CD4-positive, alpha-beta memory T cell (primary cell): ENCODE results near the gene MORC3. TPM values are rescaled to one million over a fixed set of nuclear protein-coding genes. Genes with fewer than 3 reads are reported as not detected.
"Not testable (repeated sequence)": the region's sequence is repeated elsewhere in the genome, so short reads cannot be mapped to it uniquely, and the experiment has no call there.

Source experiments
- CTCF ChIA-PET: fragments of 350-600 bp; sonication (Branson Sonifier 250); formaldehyde crosslinking; loops from one replicate; lab custom pipeline; 2021; ENCODE audit warnings: inconsistent platforms; ENCODE audit not compliant: partially characterized antibody; lab: Charles Lee
- POLR2A ChIA-PET: fragments of 350-600 bp; sonication (Branson Sonifier 250); formaldehyde crosslinking; loops from one replicate; lab custom pipeline; 2021; ENCODE audit not compliant: partially characterized antibody; lab: Charles Lee
- DNase-seq, 5 donors: peaks; one replicate each; pipeline versions ENCODE4 v3.0.0 to v3.0.0-alpha.2; 2020 to 2022; ENCODE audit warnings: mixed read lengths in 1 of 5
- H3K27ac ChIP-seq: one replicate; pipeline ENCODE4 v1.7.0; 2013; ENCODE audit warnings: low read depth, low read length
- H3K27me3 ChIP-seq: 2 replicates; pipeline ENCODE4 v1.7.0; 2013; ENCODE audit warnings: mild to moderate bottlenecking, low read length, moderate library complexity; ENCODE audit not compliant: insufficient read depth
- H3K36me3 ChIP-seq: 2 replicates; pipeline ENCODE4 v1.7.0; 2013; ENCODE audit warnings: mild to moderate bottlenecking, low read length, moderate library complexity; ENCODE audit not compliant: insufficient read depth
- H3K4me1 ChIP-seq: 2 replicates; pipeline ENCODE4 v1.7.0; 2013; ENCODE audit warnings: mild to moderate bottlenecking, low read length, moderate library complexity; ENCODE audit not compliant: insufficient read depth
- H3K4me3 ChIP-seq, 2 donors: one replicate each; pipeline ENCODE4 v1.7.0; 2013; ENCODE audit warnings: low read length in 2 of 2, mild to moderate bottlenecking in 1 of 2
- H3K9me3 ChIP-seq, 2 donors: one replicate each; pipeline ENCODE4 v1.7.0; 2013; ENCODE audit warnings: low read length in 2 of 2, control low read depth in 1 of 2; ENCODE audit not compliant: control insufficient read depth in 1 of 2
- H3K27ac Mint-ChIP-seq, 7 donors: one replicate each; pipeline ENCODE4 v1.8.0; 2020 to 2021; ENCODE audit warnings: mixed read lengths in 7 of 7, mild to moderate bottlenecking in 6 of 7, inconsistent platforms in 3 of 7, moderate library complexity in 3 of 7
- H3K27me3 Mint-ChIP-seq, 2 donors: one replicate each; pipeline ENCODE4 v1.8.0; 2020 to 2021; ENCODE audit warnings: mixed read lengths in 2 of 2
- H3K36me3 Mint-ChIP-seq, 2 donors: one replicate each; pipeline ENCODE4 v1.8.0; 2020 to 2021; ENCODE audit warnings: mixed read lengths in 2 of 2, inconsistent platforms in 1 of 2, mild to moderate bottlenecking in 1 of 2
- H3K4me1 Mint-ChIP-seq, 4 donors: one replicate each; pipeline ENCODE4 v1.8.0; 2020 to 2021; ENCODE audit warnings: mixed read lengths in 4 of 4, mild to moderate bottlenecking in 1 of 4
- H3K4me3 Mint-ChIP-seq, 8 donors: one replicate each; pipeline ENCODE4 v1.8.0; 2020 to 2021; ENCODE audit warnings: mixed read lengths in 8 of 8, mild to moderate bottlenecking in 7 of 8, moderate library complexity in 6 of 8, inconsistent platforms in 3 of 8
- H3K9me3 Mint-ChIP-seq, 8 donors: one replicate each; pipeline ENCODE4 v1.8.0; 2020 to 2021; ENCODE audit warnings: mixed read lengths in 8 of 8, mild to moderate bottlenecking in 5 of 8, inconsistent platforms in 3 of 8, moderate library complexity in 1 of 8
- intact Hi-C: fragments of 100-400 bp; cut with micrococcal nuclease; formaldehyde crosslinking; loops from one replicate; pipeline ENCODE4 v1.15.1; 2023
- polyA plus RNA-seq, 2 donors: library from polyadenylated mRNA; unstranded; fragments of 300-500 nt; fragmentation: Illumina TruSeq; gene quantifications; one replicate each; pipeline ENCODE4 v1.2.3, GENCODE V29; 2021
- total RNA-seq, 2 experiments: library from RNA; stranded (reverse); gene quantifications; one replicate each; pipeline ENCODE4 v1.2.3, GENCODE V29; 2021

MORC3 gene
- total and polyA plus RNA-seq, 4 experiments from 2014 or later: 31.8 to 108 (median 75.2) TPM

- Histone ChIP-seq H3K4me3 (no peak overlapping the region), H3K27me3 (no peaks in the 10 kb centered on the region), H3K9me3 (no peaks in the 10 kb centered on the region), H3K36me3 (peaks cover 6% of the 10 kb centered on the region), H3K27ac (no peak overlapping the region), H3K4me1 (peaks cover 29% of the 10 kb centered on the region)
- Mint-ChIP-seq H3K36me3 (peaks cover 18 to 19% of the 10 kb centered on the region in 2 donors), H3K4me1 (peaks cover 18 to 35% (median 27%) of the 10 kb centered on the region in 4 donors), H3K27ac (peak overlapping the region in 5 of 7 donors; percentile 18 to 95 (median 53)), H3K9me3 (peaks cover 0 to 2% (median 0%) of the 10 kb centered on the region in 8 donors), H3K27me3 (peaks cover 0 to 1% of the 10 kb centered on the region in 2 donors), H3K4me3 (no peak overlapping the region)
- intact Hi-C loops: no loop called here
- ChIA-PET POLR2A (interaction anchor here (4.6 kb wide), 1 partner anchor 30 kb away, joined by 203 read pairs; the partner anchor contains the start of gene MORC3), CTCF (interaction anchor here (1.4 kb wide), 1 partner anchor 39 kb away, joined by 4 read pairs; no protein-coding TSS in a partner anchor)
- DNase-seq: no peak
Measured at GRCh38 chr21:36291509-36291908, 28.5 kb upstream of the MORC3 start.

- peaks cover 5% of the 10 kb centered on the region in 2 donors for H3K36me3 Mint-ChIP-seq
- no peaks in the 10 kb centered on the region for H3K27me3 Mint-ChIP-seq
- no peaks in the 10 kb centered on the region for H3K9me3 ChIP-seq
- peak overlapping the region; percentile 79 for H3K27ac ChIP-seq
- H3K4me3 ChIP-seq: peak overlapping the region; percentile 17 to 52
- H3K9me3 Mint-ChIP-seq: peaks cover 0 to 2% (median 0%) of the 10 kb centered on the region in 8 donors
- CTCF ChIA-PET: interaction anchor here (1.2 to 3.2 kb wide), 7 partner anchors 9 to 37 kb away, joined by 3 to 20 read pairs (median 6); partner anchors contain the start of gene MORC3
- POLR2A ChIA-PET: interaction anchor here (0.5 to 9.7 kb wide), 18 partner anchors 9 to 184 kb away, joined by 3 to 279 read pairs (median 4); partner anchors contain the start of genes DOP1B and MORC3
- peak overlapping the region; percentile 89 to 99 (median 96) for H3K27ac Mint-ChIP-seq
- H3K27me3 ChIP-seq: no peaks in the 10 kb centered on the region
- H3K4me3 Mint-ChIP-seq: peak overlapping the region; percentile 77 to 89 (median 84)
- no peak for DNase-seq
- H3K4me1 ChIP-seq: peaks cover 37% of the 10 kb centered on the region
- intact Hi-C loops: no loop called here
- H3K36me3 ChIP-seq: peaks cover 6% of the 10 kb centered on the region
- H3K4me1 Mint-ChIP-seq: peaks cover 26 to 40% (median 34%) of the 10 kb centered on the region in 4 donors
Measured at GRCh38 chr21:36297406-36297937, 22.5 kb upstream of the MORC3 start.

- peak overlapping the region; percentile 89 to 99 (median 96) for H3K27ac Mint-ChIP-seq
- H3K4me1 ChIP-seq: peaks cover 37% of the 10 kb centered on the region
- peaks cover 4 to 5% of the 10 kb centered on the region in 2 donors for H3K36me3 Mint-ChIP-seq
- no peaks in the 10 kb centered on the region for H3K9me3 ChIP-seq
- intact Hi-C loops: loop anchor here (1.0 kb wide), 2 partner anchors 9 to 22 kb away; partner anchors contain the start of gene MORC3
- H3K4me3 Mint-ChIP-seq: peak overlapping the region; percentile 77 to 89 (median 84)
- peaks cover 26 to 40% (median 34%) of the 10 kb centered on the region in 4 donors for H3K4me1 Mint-ChIP-seq
- DNase-seq: peak; percentile 81 to 91 (median 84)
- no peaks in the 10 kb centered on the region for H3K27me3 ChIP-seq
- ChIA-PET POLR2A (interaction anchor here (0.5 to 9.7 kb wide), 25 partner anchors 9 to 1388 kb away, joined by 3 to 279 read pairs (median 3); partner anchors contain the start of genes DOP1B and MORC3), CTCF (interaction anchor here (1.2 to 2.7 kb wide), 6 partner anchors 10 to 38 kb away, joined by 3 to 20 read pairs (median 5); partner anchors contain the start of gene MORC3)
- no peaks in the 10 kb centered on the region for H3K27me3 Mint-ChIP-seq
- peak overlapping the region; percentile 79 for H3K27ac ChIP-seq
- peaks cover 0 to 2% (median 0%) of the 10 kb centered on the region in 8 donors for H3K9me3 Mint-ChIP-seq
- H3K4me3 ChIP-seq: peak overlapping the region; percentile 17 to 52
- H3K36me3 ChIP-seq: peaks cover 4% of the 10 kb centered on the region
Measured at GRCh38 chr21:36297938-36298572, 21.9 kb upstream of the MORC3 start.

- H3K4me1 Mint-ChIP-seq: peaks cover 4 to 6% (median 6%) of the 10 kb centered on the region in 4 donors
- DNase-seq: no peak
- ChIA-PET POLR2A (interaction anchor here (1.0 kb wide), 1 partner anchor 9 kb away, joined by 3 read pairs; no protein-coding TSS in a partner anchor), CTCF (interaction anchor here (1.2 kb wide), 2 partner anchors 14 to 22 kb away, joined by 3 read pairs; no protein-coding TSS in a partner anchor)
- no peaks in the 10 kb centered on the region for H3K36me3 Mint-ChIP-seq
- peaks cover 0 to 12% (median 0%) of the 10 kb centered on the region in 8 donors for H3K9me3 Mint-ChIP-seq
- H3K27ac Mint-ChIP-seq: peak overlapping the region in 1 of 7 donors; percentile 17
- Histone ChIP-seq H3K27ac (no peak overlapping the region), H3K36me3 (no peaks in the 10 kb centered on the region), H3K27me3 (no peaks in the 10 kb centered on the region), H3K9me3 (no peaks in the 10 kb centered on the region), H3K4me3 (no peak overlapping the region), H3K4me1 (peaks cover 10% of the 10 kb centered on the region)
- H3K4me3 Mint-ChIP-seq: no peak overlapping the region
- intact Hi-C loops: no loop called here
- H3K27me3 Mint-ChIP-seq: no peaks in the 10 kb centered on the region
Measured at GRCh38 chr21:36306872-36307534, 13.0 kb upstream of the MORC3 start.

GRCh38 chr21:36310016-36310415, 10.0 kb upstream of the MORC3 start:
- no peaks in the 10 kb centered on the region for H3K27me3 Mint-ChIP-seq
- H3K27ac Mint-ChIP-seq: peak overlapping the region; percentile 4 to 83 (median 47)
- H3K4me3 Mint-ChIP-seq: peak overlapping the region in 7 of 8 donors; percentile 22 to 69 (median 62)
- CTCF ChIA-PET: interaction anchor here (0.9 kb wide), 1 partner anchor 158 kb away, joined by 4 read pairs; no protein-coding TSS in a partner anchor
- peaks cover 4 to 6% (median 5%) of the 10 kb centered on the region in 4 donors for H3K4me1 Mint-ChIP-seq
- Histone ChIP-seq H3K27ac (no peak overlapping the region), H3K9me3 (no peaks in the 10 kb centered on the region), H3K4me1 (peaks cover 10% of the 10 kb centered on the region), H3K27me3 (no peaks in the 10 kb centered on the region), H3K4me3 (no peak overlapping the region), H3K36me3 (no peaks in the 10 kb centered on the region)
- H3K9me3 Mint-ChIP-seq: peaks cover 0 to 12% (median 2%) of the 10 kb centered on the region in 8 donors
- intact Hi-C loops: no loop called here
- POLR2A ChIA-PET: interaction anchor here (1.0 to 2.0 kb wide), 5 partner anchors 10 to 21 kb away, joined by 3 to 12 read pairs (median 6); partner anchors contain the start of gene MORC3
- DNase-seq: peak in 1 of 5 donors; percentile 19
- H3K36me3 Mint-ChIP-seq: no peaks in the 10 kb centered on the region

GRCh38 chr21:36313446-36313845, 6.6 kb upstream of the MORC3 start:
- CTCF ChIA-PET, H3K4me3 ChIP-seq, H3K36me3 ChIP-seq, DNase-seq, H3K27me3 Mint-ChIP-seq, H3K27ac Mint-ChIP-seq, H3K27me3 ChIP-seq, H3K36me3 Mint-ChIP-seq, H3K9me3 ChIP-seq, intact Hi-C loops, H3K4me1 Mint-ChIP-seq, H3K4me3 Mint-ChIP-seq, H3K27ac ChIP-seq, H3K9me3 Mint-ChIP-seq: not testable (repeated sequence)
- H3K4me1 ChIP-seq: peaks cover 10% of the 10 kb centered on the region
- POLR2A ChIA-PET: interaction anchor here (1.0 kb wide), 1 partner anchor 15 kb away, joined by 3 read pairs; no protein-coding TSS in a partner anchor
